ENCODE measurements around the gene BCAT1. TPM values are rescaled to one million over a fixed set of nuclear protein-coding genes. Genes with fewer than 3 reads are reported as not detected.

BCAT1 gene
- total and polyA plus RNA-seq, 2 donors from 2014 or later: 1.3 to 15.5 TPM

GRCh38 chr12:24922090-24922489, 26.8 kb downstream of the BCAT1 start:
- DNase-seq (no peak), FAIRE-seq (no peak)
- no peak overlapping the region for H3K9ac ChIP-seq (ENCODE audit: low read length in 3 of 3)
- no peaks in the 10 kb centered on the region for H3K4me1 ChIP-seq (ENCODE audit: control insufficient read depth in 2 of 3, insufficient read depth in 2 of 3, low read depth in 1 of 3, low read length in 3 of 3)
- no peak overlapping the region for H3K27ac ChIP-seq (ENCODE audit: low read depth in 2 of 2, low read length in 2 of 2)
- intact Hi-C loops (cut with DNase I): no loop called here
- TF ChIP-seq CTCF (IDR thresholded peaks at IDR 0.05; ENCODE audit: borderline replicate concordance, extremely low read depth, insufficient read depth): no peak
- no peaks in the 10 kb centered on the region for H3K9me3 ChIP-seq (ENCODE audit: control insufficient read depth in 2 of 3, insufficient read depth in 1 of 3, low read length in 3 of 3)
- no peak overlapping the region for H3K4me3 ChIP-seq (ENCODE audit: low read length in 3 of 3)
- no peaks in the 10 kb centered on the region for H3K27me3 ChIP-seq (ENCODE audit: control insufficient read depth, insufficient read depth, low read length)
- H3K36me3 ChIP-seq (ENCODE audit: control insufficient read depth in 2 of 3, insufficient read depth in 3 of 3, low read length in 3 of 3): no peaks in the 10 kb centered on the region

GRCh38 chr12:24921251-24922038, 27.5 kb downstream of the BCAT1 start:
- intact Hi-C loops (cut with DNase I): no loop called here
- Histone ChIP-seq H3K9ac (ENCODE audit: low read length in 3 of 3) (no peak overlapping the region), H3K27ac (ENCODE audit: low read depth in 2 of 2, low read length in 2 of 2) (no peak overlapping the region), H3K9me3 (ENCODE audit: control insufficient read depth in 2 of 3, insufficient read depth in 1 of 3, low read length in 3 of 3) (no peaks in the 10 kb centered on the region), H3K36me3 (ENCODE audit: control insufficient read depth in 2 of 3, insufficient read depth in 3 of 3, low read length in 3 of 3) (no peaks in the 10 kb centered on the region), H3K27me3 (ENCODE audit: control insufficient read depth, insufficient read depth, low read length) (no peaks in the 10 kb centered on the region), H3K4me3 (ENCODE audit: low read length in 3 of 3) (no peak overlapping the region), H3K4me1 (ENCODE audit: control insufficient read depth in 2 of 3, insufficient read depth in 2 of 3, low read depth in 1 of 3, low read length in 3 of 3) (no peaks in the 10 kb centered on the region)
- TF ChIP-seq CTCF (IDR thresholded peaks at IDR 0.05; ENCODE audit: borderline replicate concordance, extremely low read depth, insufficient read depth): no peak
- FAIRE-seq: no peak
- DNase-seq: no peak

- Histone ChIP-seq H3K9ac (ENCODE audit: low read length in 3 of 3) (no peak overlapping the region), H3K9me3 (ENCODE audit: control insufficient read depth in 2 of 3, insufficient read depth in 1 of 3, low read length in 3 of 3) (no peaks in the 10 kb centered on the region), H3K4me3 (ENCODE audit: low read length in 3 of 3) (no peak overlapping the region), H3K27me3 (ENCODE audit: control insufficient read depth, insufficient read depth, low read length) (no peaks in the 10 kb centered on the region), H3K4me1 (ENCODE audit: control insufficient read depth in 2 of 3, insufficient read depth in 2 of 3, low read depth in 1 of 3, low read length in 3 of 3) (no peaks in the 10 kb centered on the region), H3K27ac (ENCODE audit: low read depth in 2 of 2, low read length in 2 of 2) (no peak overlapping the region), H3K36me3 (ENCODE audit: control insufficient read depth in 2 of 3, insufficient read depth in 3 of 3, low read length in 3 of 3) (no peaks in the 10 kb centered on the region)
- DNase-seq (no peak), FAIRE-seq (no peak)
- TF ChIP-seq CTCF (IDR thresholded peaks at IDR 0.05; ENCODE audit: borderline replicate concordance, extremely low read depth, insufficient read depth): no peak
- intact Hi-C loops (cut with DNase I): no loop called here
Observed at GRCh38 chr12:24920141-24920540, 28.8 kb downstream of the BCAT1 start.

Measured in kidney (tissue), 14 donors.